ENCODE measurements around the gene PEX7.

The PEX7 gene, protein sequence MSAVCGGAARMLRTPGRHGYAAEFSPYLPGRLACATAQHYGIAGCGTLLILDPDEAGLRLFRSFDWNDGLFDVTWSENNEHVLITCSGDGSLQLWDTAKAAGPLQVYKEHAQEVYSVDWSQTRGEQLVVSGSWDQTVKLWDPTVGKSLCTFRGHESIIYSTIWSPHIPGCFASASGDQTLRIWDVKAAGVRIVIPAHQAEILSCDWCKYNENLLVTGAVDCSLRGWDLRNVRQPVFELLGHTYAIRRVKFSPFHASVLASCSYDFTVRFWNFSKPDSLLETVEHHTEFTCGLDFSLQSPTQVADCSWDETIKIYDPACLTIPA

DNA sequence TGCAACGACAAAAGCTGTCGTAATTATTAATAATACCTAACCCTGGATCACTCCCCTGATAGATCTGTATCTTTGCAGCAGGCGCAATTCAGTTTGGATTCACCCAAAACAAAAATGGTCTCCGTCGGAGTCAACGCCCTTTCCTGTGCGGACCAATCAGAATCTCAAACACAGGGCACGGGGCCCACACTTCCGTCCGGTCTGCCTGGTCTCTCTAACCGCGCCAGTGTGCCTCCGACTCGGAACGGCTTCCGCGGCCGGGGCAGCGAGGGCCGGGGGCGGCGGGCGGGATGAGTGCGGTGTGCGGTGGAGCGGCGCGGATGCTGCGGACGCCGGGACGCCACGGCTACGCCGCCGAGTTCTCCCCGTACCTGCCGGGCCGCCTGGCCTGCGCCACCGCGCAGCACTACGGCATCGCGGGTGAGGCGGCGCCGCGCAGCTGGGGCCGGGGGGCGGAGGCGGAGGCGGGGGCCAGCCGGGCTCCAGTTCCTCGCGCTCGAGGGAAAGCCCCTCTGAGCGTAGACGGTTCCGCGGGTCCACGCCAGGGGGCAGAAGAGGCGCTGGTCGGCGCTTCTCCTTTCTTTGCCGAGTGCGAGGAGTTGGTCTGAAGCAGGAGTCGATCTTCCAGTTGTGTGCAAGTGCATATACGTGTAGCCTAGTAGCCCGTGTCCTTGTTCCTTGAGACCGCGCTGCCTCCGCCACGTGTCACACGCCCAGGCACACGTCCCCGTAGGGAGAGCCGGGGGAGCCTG, at the start of gene PEX7:
TSS of gene PEX7 (plus strand) at position 217 of the 752 bp plus-strand sequence. CDS start at position 291, 74 bp downstream.
- TF ChIP-seq, protein P1, sequence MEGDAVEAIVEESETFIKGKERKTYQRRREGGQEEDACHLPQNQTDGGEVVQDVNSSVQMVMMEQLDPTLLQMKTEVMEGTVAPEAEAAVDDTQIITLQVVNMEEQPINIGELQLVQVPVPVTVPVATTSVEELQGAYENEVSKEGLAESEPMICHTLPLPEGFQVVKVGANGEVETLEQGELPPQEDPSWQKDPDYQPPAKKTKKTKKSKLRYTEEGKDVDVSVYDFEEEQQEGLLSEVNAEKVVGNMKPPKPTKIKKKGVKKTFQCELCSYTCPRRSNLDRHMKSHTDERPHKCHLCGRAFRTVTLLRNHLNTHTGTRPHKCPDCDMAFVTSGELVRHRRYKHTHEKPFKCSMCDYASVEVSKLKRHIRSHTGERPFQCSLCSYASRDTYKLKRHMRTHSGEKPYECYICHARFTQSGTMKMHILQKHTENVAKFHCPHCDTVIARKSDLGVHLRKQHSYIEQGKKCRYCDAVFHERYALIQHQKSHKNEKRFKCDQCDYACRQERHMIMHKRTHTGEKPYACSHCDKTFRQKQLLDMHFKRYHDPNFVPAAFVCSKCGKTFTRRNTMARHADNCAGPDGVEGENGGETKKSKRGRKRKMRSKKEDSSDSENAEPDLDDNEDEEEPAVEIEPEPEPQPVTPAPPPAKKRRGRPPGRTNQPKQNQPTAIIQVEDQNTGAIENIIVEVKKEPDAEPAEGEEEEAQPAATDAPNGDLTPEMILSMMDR (IDR thresholded peaks at IDR 0.05; ENCODE audit: low read depth, low read length): peak; percentile 73
- in situ Hi-C loops (cut with HindIII; ENCODE audit: low sequenced_read_pairs): no loop called here
- H3K4me3 ChIP-seq (ENCODE audit: low read depth, low read length): peak within 1 kb of the TSS; percentile 65
- peak; percentile 92 for DNase-seq (ENCODE audit: low read depth, low spot score)

DNA sequence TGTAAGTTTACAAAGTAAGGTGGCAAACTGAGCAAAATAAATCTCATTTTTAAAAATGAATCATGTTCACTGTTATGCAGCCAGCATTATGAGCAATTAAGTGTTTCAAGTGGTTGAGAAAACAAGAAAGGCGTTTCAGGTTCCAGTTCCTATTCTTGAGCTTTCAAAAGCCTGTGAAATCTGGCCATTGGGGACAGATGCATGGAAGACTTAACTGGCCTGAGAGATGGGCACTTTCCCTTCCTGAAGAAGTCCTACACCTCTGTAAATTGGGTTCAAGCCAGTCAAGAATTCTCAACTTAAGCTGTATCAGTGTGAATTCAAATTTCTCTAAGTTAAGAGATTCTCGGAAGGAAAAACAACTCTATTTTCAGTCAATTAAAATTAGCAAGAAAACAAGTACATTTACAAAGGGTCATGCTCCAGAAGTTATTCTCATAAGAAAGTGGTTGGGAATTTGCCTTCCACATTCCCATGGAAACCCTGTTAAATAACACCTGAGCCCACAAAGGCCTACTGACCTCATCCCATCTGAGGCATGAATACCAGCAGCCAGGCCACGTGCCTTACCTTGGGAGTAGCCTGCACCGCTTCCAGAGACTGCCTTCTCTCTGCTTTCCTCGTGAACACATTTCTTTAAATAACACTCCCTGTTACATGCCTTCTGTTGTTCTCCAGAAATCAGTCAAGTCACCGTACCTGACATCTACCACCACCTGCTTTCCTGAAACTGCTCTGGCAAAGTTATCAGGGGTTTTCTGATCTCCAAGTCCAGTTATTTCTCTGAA, 49.5 kb upstream of the PEX7 start:
- in situ Hi-C loops (cut with HindIII; ENCODE audit: low sequenced_read_pairs): no loop called here
- TF ChIP-seq, protein P1 (IDR thresholded peaks at IDR 0.05; ENCODE audit: low read depth, low read length): no peak
- no peak for DNase-seq (ENCODE audit: low read depth, low spot score)
- H3K4me3 ChIP-seq (ENCODE audit: low read depth, low read length): no peak overlapping the region

DNA sequence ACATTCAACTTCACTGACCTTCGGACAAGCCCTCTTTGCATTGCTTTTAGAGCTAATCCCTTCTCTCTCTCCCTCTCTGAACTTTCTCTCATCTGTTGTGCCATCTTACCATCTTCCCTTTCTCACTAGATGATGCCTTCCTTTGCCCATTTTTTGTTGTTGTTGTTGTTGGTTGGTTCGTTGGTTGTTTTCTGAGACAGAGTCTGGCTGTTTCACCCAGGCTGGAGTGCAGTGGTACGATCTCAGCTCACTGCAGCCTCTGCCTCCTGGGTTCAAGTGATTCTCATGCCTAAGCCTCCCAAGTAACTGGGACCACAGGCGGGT, 49.0 kb upstream of the PEX7 start:
- TF ChIP-seq, protein P1 (IDR thresholded peaks at IDR 0.05; ENCODE audit: low read depth, low read length): no peak
- no peak for DNase-seq (ENCODE audit: low read depth, low spot score)
- no peak overlapping the region for H3K4me3 ChIP-seq (ENCODE audit: low read depth, low read length)
- in situ Hi-C loops (cut with HindIII; ENCODE audit: low sequenced_read_pairs): no loop called here

DNA sequence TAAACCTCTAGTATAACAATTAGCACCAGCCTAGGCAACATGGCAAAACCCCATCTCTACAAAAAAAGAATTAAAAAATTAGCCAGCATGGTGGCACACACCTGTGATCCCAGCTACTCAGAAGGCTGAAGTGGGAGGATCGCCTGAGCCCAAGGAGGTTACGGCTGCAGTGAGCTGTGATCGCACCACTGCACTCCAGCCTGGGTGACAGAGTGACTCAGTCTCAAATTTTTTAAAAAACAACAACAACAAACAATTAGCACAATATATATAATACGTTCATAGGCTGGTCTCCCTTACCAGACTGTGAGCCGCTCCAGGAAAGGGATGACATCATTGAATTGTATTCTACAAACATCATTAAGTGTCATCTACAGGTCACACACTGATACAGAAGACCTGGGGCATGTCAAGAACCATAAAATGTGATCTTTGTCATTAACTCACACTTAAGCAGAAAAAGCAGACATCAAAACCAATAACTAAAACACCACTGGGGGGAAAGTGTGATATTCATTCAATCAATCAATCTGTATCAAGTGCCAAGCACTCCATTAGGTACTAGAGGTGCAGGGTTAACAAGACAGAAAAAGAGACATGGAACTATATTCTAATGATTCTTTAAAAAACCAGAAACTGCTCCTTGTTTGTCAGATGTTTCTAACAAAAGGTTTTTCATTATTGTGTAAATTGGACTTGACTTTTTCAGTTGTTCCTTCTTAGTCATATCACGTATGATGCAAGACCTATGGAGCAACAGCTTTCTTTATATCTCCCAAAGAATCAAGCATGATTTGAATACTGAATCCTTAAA, 48.0 kb upstream of the PEX7 start:
- DNase-seq (ENCODE audit: low read depth, low spot score): peak; percentile 56
- TF ChIP-seq, protein P1 (IDR thresholded peaks at IDR 0.05; ENCODE audit: low read depth, low read length): no peak
- no peak overlapping the region for H3K4me3 ChIP-seq (ENCODE audit: low read depth, low read length)
- in situ Hi-C loops (cut with HindIII; ENCODE audit: low sequenced_read_pairs): no loop called here

DNA sequence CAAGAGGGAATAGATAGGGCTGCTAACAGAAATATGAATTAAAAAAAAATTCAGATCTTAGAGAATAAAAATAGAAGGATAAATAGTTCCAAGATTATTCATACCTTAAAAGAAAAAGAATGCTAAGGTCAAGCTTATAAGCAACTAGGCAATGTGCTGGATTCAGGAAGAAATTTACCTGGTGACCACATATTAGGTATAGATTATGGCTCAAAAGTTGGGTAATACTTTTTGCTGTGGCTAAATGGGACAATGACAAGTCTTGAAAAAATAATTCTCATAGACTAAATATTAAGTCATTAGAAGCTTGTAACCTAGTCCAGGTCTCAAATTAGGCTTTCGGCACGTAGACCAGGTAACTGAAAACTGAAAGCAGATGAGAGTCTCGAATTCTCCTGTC, 47.3 kb upstream of the PEX7 start:
- TF ChIP-seq, protein P1 (IDR thresholded peaks at IDR 0.05; ENCODE audit: low read depth, low read length): no peak
- in situ Hi-C loops (cut with HindIII; ENCODE audit: low sequenced_read_pairs): no loop called here

DNA sequence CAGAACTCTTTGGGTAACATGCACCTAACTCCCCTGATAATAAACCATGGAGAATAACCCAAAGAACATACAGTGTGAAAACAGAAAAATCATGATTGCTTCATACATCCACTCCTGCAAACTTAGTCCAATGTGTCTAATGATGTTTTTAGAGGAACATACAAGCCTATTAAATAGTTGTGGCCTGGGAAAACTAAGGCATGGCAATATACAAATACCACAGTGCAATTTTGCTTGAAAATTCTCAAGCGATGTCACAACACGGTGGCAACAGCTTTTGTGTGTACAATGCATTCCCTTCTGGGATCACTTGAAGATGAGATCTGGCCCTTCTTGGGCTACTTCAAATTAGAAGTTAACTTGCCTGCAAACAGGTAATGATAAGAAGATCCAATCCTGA, 46.8 kb upstream of the PEX7 start:
- H3K4me3 ChIP-seq (ENCODE audit: low read depth, low read length): no peak overlapping the region
- TF ChIP-seq, protein P1 (IDR thresholded peaks at IDR 0.05; ENCODE audit: low read depth, low read length): no peak
- in situ Hi-C loops (cut with HindIII; ENCODE audit: low sequenced_read_pairs): no loop called here
- DNase-seq (ENCODE audit: low read depth, low spot score): peak; percentile 26

More for the DNA sequence above, 47.3 kb upstream of the PEX7 start:
- no peak overlapping the region for H3K4me3 ChIP-seq (ENCODE audit: low read depth, low read length)
- no peak for DNase-seq (ENCODE audit: low read depth, low spot score)
